DOHH2 (cell line): Measurements from ENCODE around the gene C12orf56.
"Not testable (repeated sequence)": the region's sequence is repeated elsewhere in the genome, so short reads cannot be mapped to it uniquely, and the experiment has no call there.

Source experiments
- H3F3A ChIP-seq: fragments of 200-600 bp; sonication (generic), shearing (Covaris generic); 2 replicates; pipeline ENCODE4 v1.6.0; 2016; ENCODE audit warnings: antibody characterized with exemption, mild to moderate bottlenecking; ENCODE audit not compliant: control insufficient read depth, insufficient read depth
- H3K27ac ChIP-seq: fragments of 200-600 bp; sonication (generic); 2 replicates; pipeline ENCODE4 v1.5.1; 2014; ENCODE audit warnings: low read depth, mild to moderate bottlenecking, low read length, moderate library complexity
- H3K27me3 ChIP-seq: fragments of 200-600 bp; sonication (generic); 2 replicates; pipeline ENCODE4 v1.6.1; 2014; ENCODE audit warnings: mild to moderate bottlenecking, low read length, mixed read lengths; ENCODE audit not compliant: control insufficient read depth
- H3K36me3 ChIP-seq: fragments of 200-600 bp; sonication (generic); 2 replicates; pipeline ENCODE4 v1.6.1; 2014; ENCODE audit warnings: mild to moderate bottlenecking, low read length, moderate library complexity, mixed read lengths; ENCODE audit not compliant: control insufficient read depth
- H3K4me1 ChIP-seq: fragments of 200-600 bp; sonication (generic); 2 replicates; pipeline ENCODE4 v1.6.1; 2014; ENCODE audit warnings: mild to moderate bottlenecking, low read length, mixed read lengths; ENCODE audit not compliant: control insufficient read depth
- H3K4me2 ChIP-seq: fragments of 200-600 bp; sonication (generic); 2 replicates; pipeline ENCODE4 v1.6.0; 2014; ENCODE audit warnings: mild to moderate bottlenecking, low read length, moderate library complexity
- H3K4me3 ChIP-seq: fragments of 200-600 bp; sonication (generic); 2 replicates; pipeline ENCODE4 v1.5.1; 2014; ENCODE audit warnings: mild to moderate bottlenecking, low read length, mixed read lengths
- H3K79me2 ChIP-seq: fragments of 200-600 bp; sonication (generic); 2 replicates; pipeline ENCODE4 v1.6.1; 2014; ENCODE audit warnings: mild to moderate bottlenecking, low read length, mixed read lengths; ENCODE audit not compliant: control insufficient read depth
- H3K9me2 ChIP-seq: fragments of 200-600 bp; sonication (generic); replicated peaks from 2 replicates; pipeline ENCODE4 v1.6.1; 2014; ENCODE audit warnings: mild to moderate bottlenecking, low read length, mixed read lengths; ENCODE audit not compliant: control insufficient read depth
- H3K9me3 ChIP-seq: fragments of 200-600 bp; sonication (generic); 2 replicates; pipeline ENCODE4 v1.6.1; 2014; ENCODE audit warnings: antibody characterized with exemption, low read length, mixed read lengths; ENCODE audit not compliant: control insufficient read depth, insufficient read depth
- H4K20me1 ChIP-seq: fragments of 200-600 bp; sonication (generic); 2 replicates; pipeline ENCODE4 v1.6.0; 2014; ENCODE audit warnings: low read depth, mild to moderate bottlenecking, antibody characterized with exemption, low read length, moderate library complexity; ENCODE audit not compliant: control insufficient read depth, insufficient read depth
- EZH2phosphoT487 ChIP-seq: fragments of 200-600 bp; sonication (generic); IDR thresholded peaks from 2 replicates; pipeline ENCODE4 v1.6.1; 2017; ENCODE audit warnings: borderline replicate concordance, mild to moderate bottlenecking, antibody characterized with exemption, low read length, moderate library complexity, mixed read lengths
- TF ChIP-seq, protein P1 (sequence below): fragments of 200-600 bp; sonication (generic); IDR thresholded peaks from one replicate; pipeline ENCODE4 v1.5.1; 2014; ENCODE audit warnings: antibody characterized with exemption, mild to moderate bottlenecking, low read depth, low read length; ENCODE audit not compliant: poor library complexity, severe bottlenecking

Gene C12orf56

DNA sequence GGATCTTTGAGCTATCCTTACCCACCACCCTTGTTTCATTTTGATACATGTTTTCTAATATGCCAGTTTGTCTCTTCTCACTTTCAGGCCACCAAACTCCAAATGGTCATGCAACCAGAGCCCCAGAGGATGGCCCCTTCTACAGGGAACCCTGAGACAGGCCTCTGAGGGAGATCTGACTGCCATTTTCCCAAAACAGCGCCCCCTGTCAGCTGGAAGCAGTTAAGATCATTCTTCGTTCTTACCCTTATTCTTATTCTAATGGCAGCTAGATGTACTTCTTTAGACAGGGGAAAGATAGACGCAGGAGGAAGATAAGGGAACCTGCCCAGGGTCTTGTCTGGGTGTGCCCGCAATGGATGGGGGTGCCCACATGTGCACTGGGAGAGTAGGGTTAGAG, 38.4 kb downstream of the C12orf56 start:
- no peaks in the 10 kb centered on the region for H3K79me2 ChIP-seq
- no peaks in the 10 kb centered on the region for H3K27me3 ChIP-seq
- no peak overlapping the region for H3K4me3 ChIP-seq
- H3K27ac ChIP-seq: no peak overlapping the region
- no peaks in the 10 kb centered on the region for H4K20me1 ChIP-seq
- no peak overlapping the region for H3K4me2 ChIP-seq
- H3K36me3 ChIP-seq: no peaks in the 10 kb centered on the region
- H3K4me1 ChIP-seq: no peaks in the 10 kb centered on the region
- no peaks in the 10 kb centered on the region for H3K9me2 ChIP-seq
- peaks cover 3% of the 10 kb centered on the region; the same call in 1 of the 2 replicates for H3K9me3 ChIP-seq
- TF ChIP-seq EZH2phosphoT487: no peak
- TF ChIP-seq, protein P1, sequence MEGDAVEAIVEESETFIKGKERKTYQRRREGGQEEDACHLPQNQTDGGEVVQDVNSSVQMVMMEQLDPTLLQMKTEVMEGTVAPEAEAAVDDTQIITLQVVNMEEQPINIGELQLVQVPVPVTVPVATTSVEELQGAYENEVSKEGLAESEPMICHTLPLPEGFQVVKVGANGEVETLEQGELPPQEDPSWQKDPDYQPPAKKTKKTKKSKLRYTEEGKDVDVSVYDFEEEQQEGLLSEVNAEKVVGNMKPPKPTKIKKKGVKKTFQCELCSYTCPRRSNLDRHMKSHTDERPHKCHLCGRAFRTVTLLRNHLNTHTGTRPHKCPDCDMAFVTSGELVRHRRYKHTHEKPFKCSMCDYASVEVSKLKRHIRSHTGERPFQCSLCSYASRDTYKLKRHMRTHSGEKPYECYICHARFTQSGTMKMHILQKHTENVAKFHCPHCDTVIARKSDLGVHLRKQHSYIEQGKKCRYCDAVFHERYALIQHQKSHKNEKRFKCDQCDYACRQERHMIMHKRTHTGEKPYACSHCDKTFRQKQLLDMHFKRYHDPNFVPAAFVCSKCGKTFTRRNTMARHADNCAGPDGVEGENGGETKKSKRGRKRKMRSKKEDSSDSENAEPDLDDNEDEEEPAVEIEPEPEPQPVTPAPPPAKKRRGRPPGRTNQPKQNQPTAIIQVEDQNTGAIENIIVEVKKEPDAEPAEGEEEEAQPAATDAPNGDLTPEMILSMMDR: peak; percentile 35
- H3F3A ChIP-seq: no peaks in the 10 kb centered on the region

DNA sequence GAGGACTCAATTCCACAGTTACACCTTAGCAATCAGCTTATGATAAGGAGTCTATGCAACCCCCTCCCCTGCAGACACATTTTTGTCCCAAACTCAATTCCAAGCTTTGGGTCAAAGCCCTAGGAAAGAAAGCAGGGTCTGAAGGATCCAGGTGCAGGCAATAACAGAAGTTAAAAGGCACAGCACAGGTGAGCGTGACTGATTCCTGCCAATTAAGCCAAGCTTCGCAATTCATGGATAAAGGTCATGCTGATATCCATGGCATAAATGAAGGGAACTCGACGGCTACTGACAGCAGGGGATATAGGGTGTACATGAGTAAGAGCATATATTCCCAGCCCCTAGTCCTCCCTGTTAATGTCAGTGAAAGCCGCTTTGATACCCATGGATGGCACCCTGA, 39.3 kb downstream of the C12orf56 start:
- H3F3A ChIP-seq: no peaks in the 10 kb centered on the region
- H3K27ac ChIP-seq: no peak overlapping the region
- H3K36me3 ChIP-seq: no peaks in the 10 kb centered on the region
- TF ChIP-seq EZH2phosphoT487: no peak
- TF ChIP-seq, protein P1: no peak
- no peaks in the 10 kb centered on the region for H3K27me3 ChIP-seq
- no peak overlapping the region for H3K4me2 ChIP-seq
- H3K9me2 ChIP-seq: no peaks in the 10 kb centered on the region
- H3K9me3 ChIP-seq: no peaks in the 10 kb centered on the region; the same call in 1 of the 2 replicates
- no peak overlapping the region for H3K4me3 ChIP-seq
- no peaks in the 10 kb centered on the region for H3K4me1 ChIP-seq
- no peaks in the 10 kb centered on the region for H4K20me1 ChIP-seq
- H3K79me2 ChIP-seq: no peaks in the 10 kb centered on the region

DNA sequence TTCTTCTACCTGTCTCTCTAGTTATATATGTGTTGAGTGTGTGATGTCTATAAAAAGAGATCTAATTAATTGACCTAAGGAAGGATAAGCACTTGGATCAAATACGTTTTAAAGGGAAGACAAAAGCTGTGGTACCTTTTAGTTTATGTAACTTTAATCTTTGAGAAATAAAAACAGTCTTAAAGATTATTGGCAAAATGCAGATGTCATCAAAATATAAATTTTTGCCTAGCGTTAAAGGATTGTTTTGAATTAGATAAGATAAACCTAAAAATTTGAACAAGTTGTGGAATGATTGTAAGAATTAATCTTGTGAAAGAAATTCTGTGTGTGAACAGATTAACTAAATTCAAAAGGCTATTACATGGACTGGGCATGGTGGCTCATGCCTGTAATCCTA, 42.9 kb downstream of the C12orf56 start:
- no peaks in the 10 kb centered on the region for H3K9me2 ChIP-seq

DNA sequence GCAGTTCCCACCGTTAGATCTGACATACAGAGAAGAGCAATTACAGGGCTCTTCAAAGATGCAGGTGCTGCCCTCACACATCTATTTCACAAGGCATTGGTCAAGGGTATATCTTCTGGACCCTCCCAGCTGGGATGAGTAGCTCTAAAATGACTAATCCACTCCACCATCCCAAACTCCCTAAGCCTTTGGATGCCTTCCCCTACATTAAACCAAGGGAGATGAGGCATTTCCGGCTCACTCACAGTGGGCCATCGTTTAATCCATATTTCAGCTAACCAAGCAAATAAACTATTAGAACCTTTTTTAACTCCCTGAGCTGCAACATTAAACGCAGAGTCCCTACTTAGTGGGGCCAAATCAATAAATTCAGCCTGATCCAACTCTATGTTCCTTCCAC, 45.9 kb downstream of the C12orf56 start:
- H3K4me2 ChIP-seq, H3K27ac ChIP-seq, H3K4me1 ChIP-seq, H3K36me3 ChIP-seq, H3K9me2 ChIP-seq, H3K79me2 ChIP-seq, H4K20me1 ChIP-seq, H3K9me3 ChIP-seq, H3F3A ChIP-seq, H3K4me3 ChIP-seq, H3K27me3 ChIP-seq: not testable (repeated sequence)

More for the DNA sequence above, 42.9 kb downstream of the C12orf56 start:
- Histone ChIP-seq H3K4me3 (no peak overlapping the region), H3K4me1 (no peaks in the 10 kb centered on the region), H4K20me1 (no peaks in the 10 kb centered on the region), H3K4me2 (no peak overlapping the region), H3K36me3 (no peaks in the 10 kb centered on the region), H3F3A (no peaks in the 10 kb centered on the region), H3K27me3 (no peaks in the 10 kb centered on the region), H3K9me3 (no peaks in the 10 kb centered on the region), H3K27ac (no peak overlapping the region), H3K79me2 (no peaks in the 10 kb centered on the region)
- TF ChIP-seq, protein P1: no peak
- TF ChIP-seq EZH2phosphoT487: no peak

DNA sequence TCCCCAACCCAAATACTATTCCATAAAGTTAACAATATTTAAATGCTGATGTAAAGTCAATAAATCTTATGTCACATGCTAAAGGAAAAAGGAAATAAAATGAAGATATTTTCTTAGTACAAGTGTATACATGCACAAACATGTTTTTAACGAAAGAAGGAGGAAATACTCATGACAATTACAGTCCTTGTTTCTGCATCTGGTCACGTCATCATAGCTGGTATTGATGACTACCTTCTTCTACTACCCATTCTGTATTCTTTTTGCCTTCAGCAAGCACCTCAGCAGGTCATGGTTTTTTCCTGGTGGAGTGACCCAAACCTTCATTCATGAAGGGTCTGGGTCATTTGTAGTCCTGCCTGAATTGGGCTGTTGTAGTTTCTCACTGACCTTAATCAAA, 50.0 kb downstream of the C12orf56 start:
- H3K4me1 ChIP-seq, H3F3A ChIP-seq, H3K27me3 ChIP-seq, H3K79me2 ChIP-seq, H3K4me2 ChIP-seq, H3K9me2 ChIP-seq, H3K9me3 ChIP-seq, H3K36me3 ChIP-seq, H3K27ac ChIP-seq, H4K20me1 ChIP-seq, H3K4me3 ChIP-seq: not testable (repeated sequence)
